GM18526 (cell line): ENCODE results near the gene PLEKHA8.

Source experiments
- POLR2A ChIP-seq: IDR thresholded peaks from 3 replicates; pipeline ENCODE4 v1.6.1; 2011; ENCODE audit not compliant: insufficient read length; ENCODE audit errors: extremely low read depth

Gene PLEKHA8

DNA sequence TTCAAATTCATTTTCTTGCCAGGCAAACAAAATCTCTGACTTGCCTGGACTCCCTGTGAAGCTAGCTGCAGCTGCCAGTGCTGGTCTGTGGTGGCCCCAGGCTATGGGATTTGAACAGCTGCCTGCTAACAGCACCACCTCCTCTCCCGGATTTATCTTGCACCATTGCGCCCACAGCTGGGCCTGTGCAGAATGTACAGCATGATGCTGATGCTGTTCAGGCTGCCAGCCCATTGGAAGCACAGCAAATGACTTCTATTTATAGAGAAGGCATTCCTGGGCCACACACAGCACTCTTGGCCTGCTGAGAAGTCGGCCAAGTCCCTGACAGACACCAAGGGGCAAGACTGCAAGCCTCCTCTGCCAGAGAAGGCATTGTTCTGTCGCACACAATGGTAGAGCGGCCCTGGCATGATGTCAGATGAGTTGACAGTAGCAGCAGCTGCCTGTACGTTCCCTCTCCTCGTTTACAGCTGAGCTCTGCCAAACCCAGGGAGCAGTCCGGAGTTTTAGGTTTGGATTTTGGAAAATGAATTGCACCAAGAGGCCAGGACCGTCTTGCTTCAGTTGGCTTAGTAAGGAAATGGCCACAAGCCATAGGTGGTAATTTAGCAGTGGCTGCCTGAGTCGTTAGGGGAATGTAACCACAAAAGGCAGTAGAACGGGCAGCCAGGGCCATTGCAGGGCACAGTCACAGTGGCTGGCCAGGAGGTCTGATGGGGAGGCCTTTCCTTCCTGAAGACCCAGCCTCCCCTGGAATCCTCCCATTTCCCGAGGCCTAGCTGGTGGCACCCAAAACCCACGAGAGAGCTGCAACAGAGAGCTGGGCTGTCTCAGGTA lies 145.1 kb downstream of the PLEKHA8 start:
- TF ChIP-seq POLR2A = no peak

DNA sequence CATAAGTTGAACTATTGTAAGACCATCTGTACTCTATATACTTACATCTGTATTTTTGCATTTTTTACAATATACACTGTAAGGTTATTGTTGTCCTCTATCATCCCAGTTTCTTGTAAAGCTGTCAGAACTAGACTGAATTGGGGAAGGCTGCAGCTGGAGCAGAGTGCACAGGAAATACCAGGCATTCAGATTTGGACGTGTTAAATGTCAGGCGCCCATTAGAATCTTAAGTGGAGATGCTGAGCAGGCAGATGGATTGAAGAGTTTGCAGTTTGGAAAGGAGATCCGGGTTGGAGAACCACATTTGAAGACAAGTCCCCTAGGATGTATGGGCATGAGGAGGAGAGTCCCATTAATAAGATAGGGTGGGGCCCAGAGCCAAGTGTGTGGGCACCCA lies 147.0 kb downstream of the PLEKHA8 start:
- TF ChIP-seq POLR2A = no peak

DNA sequence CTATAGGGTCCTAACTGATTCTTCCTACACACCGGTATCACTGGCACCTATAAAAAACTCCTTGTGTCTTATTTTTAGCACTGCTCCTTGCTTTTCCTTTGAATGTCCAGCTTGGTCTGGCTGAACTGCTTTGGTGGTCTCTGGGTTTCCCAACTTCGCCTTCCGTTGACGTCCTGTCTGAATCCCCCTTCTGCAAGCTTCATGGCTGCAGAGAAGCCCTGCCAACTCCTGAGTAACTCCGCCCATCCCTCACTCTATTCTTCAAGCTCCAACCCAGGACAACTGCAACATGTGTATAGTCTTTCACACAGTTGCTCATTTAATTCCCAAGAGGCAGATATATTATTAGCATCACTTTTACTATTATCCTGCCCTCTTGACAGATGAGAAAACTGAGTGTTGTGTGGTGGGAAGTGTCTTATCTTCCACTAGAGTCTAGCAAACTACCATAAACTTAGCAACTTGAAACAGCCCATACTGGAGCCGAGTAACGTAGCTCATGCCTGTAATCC lies 147.5 kb downstream of the PLEKHA8 start:
- TF ChIP-seq POLR2A = no peak

DNA sequence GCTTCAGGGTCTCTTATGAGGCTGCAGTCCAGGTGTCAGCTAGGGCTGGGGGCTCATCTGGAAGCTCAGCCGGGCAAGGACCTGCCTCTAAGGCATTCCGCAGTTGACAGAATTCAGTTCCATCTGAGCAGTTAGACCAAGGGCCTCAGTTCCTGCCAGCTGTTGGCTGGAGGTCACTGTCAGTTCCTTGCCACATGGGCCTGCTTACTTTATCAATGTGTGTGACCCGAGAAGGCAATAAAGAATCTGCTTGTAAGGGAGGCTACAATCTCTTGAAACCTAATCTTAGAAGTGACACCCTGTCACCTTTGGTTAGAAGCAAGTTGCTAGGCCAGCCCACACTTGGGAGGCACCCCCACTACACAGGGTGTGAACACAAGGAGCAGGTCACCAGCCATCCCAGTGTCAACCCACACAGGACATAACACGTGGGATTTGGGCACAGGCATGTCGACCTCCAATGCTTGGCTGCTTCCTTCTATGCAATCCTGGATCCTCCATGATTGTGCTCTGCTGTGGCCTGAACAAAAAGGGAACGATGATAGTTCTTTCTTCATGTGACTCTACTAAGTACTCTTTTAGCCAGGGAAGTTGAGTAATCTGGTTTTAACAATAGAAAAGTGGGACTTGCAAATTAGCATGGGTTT lies 148.4 kb downstream of the PLEKHA8 start:
- TF ChIP-seq POLR2A = no peak

DNA sequence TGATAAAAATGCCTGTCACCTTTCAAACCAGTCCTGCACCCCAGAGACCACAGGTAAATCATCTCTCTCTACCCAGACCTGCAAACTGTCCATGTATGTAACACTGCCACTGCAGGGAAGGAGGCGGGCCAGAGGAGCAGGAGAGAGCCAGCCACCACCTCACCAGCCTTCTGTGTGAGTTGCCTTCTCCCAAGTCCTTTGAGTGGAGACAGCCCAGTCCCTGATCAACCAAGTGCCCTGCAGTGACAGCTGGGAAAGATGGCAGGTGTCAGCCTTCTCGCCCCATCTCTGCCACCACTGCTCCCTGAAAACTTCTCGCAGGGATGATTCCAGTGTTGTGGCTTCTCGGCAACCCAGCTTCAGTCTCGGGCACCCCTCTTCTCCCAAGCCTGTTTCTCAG lies 149.0 kb downstream of the PLEKHA8 start:
- TF ChIP-seq POLR2A = no peak

DNA sequence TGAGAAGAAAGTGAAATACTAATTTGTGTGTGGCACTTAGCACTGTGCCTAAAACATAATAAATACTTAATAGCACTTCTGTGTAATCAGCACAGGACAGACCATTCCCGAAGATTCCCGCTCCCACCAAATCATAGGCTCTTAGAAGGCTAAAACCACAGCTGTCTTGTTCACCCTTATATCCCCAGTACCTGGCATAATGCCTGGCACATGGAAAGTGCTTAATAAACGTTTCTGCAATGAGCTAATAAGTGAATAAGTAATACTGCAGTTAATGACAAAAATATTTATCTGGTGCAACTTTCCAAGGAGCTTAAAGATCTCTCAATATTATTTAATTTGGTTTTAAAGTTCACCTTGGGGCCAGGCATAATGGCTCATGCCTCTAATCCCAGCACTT lies 149.8 kb downstream of the PLEKHA8 start:
- no peak for TF ChIP-seq POLR2A

DNA sequence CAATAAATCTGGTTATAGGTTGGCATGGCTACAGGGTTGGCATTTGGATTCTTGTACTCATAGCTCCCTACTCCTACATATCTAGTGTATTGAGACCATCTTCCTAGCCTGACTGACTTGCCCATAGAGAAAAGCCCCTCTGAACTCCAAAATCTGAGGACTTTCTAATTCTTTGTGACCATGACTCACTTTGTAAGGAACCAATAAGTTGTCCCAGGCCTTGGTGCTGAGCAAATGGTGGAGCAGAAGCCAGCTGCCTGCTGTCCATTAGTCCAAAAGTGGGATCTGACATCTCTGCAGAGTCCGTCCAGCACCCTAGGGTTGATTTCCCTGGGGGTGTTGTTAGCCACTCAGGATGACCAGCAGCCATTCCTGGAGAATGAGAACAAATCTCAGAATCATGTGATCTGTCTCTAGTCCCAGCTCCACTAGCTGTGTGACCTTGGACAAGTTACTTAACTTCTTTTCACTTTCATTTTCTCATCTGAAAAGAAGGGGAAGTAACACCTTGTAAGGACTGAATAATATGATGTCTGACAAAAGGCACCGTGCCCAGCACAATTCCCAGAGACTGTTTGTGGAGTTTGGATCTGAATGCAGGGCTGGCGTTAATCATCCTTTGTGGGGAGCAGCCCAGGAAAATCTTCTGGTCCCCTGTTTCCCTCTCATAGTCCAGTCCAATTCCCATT lies 150.7 kb downstream of the PLEKHA8 start:
- TF ChIP-seq POLR2A = no peak
